HG03378 (cell line): Measurements from ENCODE around the gene BCKDHA.
"Not testable (repeated sequence)": the region's sequence is repeated elsewhere in the genome, so short reads cannot be mapped to it uniquely, and the experiment has no call there.

ENCODE experiments used
- ATAC-seq: cut with Tn5 transposase; IDR thresholded peaks from one replicate; pipeline ENCODE4 v1.9.1; 2021; ENCODE audit warnings: mild to moderate bottlenecking, moderate library complexity; ENCODE audit not compliant: unreplicated experiment

The BCKDHA gene

GRCh38 chr19:41402010-41402409 lies 4.4 kb downstream of the BCKDHA start:
- ATAC-seq: no peak

- ATAC-seq: no peak
Observed at GRCh38 chr19:41403181-41403970, 5.8 kb downstream of the BCKDHA start.

DNA sequence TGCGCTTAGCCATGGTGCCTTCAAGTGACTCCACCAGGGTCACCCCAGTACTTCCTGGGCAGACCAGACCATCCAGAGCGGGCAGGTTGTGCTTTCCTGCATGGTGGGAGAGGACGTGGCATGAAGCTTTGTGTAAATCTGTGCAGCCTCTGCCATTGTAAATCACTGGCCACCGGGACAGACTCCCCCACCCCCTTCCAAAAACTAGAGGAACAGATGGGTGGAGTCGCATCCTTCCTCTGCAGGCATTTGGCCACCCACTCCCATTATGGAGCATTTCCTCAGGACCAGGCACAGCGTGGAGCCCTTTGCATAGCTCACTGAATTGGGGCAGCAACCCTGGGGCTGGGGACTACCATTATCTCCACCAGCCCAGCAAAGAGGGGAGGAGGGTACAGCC lies 8.2 kb downstream of the BCKDHA start:
- ATAC-seq: no peak

GRCh38 chr19:41407271-41407670 lies 9.7 kb downstream of the BCKDHA start:
- no peak for ATAC-seq

GRCh38 chr19:41408256-41408655 lies 10.6 kb downstream of the BCKDHA start:
- ATAC-seq: no peak

DNA sequence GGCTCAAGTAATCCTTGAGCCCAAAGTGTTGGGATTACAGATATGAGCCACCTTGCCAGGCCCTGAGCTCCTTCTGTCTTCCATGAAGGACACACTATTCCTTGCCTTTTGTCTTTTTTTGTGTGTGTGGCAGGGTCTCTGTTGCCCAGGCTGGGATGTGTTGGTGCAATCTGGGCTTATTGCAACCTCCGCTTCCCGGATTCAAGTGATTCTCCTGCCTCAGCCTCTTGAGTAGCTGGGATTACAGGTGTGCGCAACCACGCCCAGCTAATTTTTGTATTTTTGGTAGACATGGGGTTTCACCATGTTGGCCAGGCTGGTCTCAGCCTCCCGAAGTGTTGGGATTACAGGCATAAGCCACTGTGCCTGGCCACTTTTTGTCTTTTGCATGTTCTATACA lies 11.2 kb downstream of the BCKDHA start:
- not testable (repeated sequence) for ATAC-seq

DNA sequence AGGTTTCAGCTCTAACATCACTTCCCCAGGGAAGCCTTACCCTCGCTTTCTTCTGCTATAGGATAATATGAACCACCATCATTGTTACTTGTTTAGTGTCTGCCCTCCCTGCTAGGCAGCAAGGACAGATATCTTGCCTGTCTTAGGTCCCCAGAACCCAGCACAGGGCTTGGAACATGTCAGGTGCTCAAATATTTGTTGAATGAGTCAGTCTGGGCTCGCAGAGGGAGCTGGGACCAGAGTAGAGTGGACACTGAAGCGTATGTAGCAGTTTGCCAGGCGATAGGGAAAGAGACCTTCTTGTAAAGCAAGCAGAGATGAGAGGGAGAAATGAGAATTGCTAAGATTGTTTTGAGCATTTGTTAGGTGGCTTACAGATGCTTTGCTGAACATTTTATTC lies 11.7 kb downstream of the BCKDHA start:
- ATAC-seq: no peak

- ATAC-seq: no peak
Observed at GRCh38 chr19:41410336-41411054, 12.9 kb downstream of the BCKDHA start.

- ATAC-seq: no peak
Observed at GRCh38 chr19:41411100-41411967, 13.7 kb downstream of the BCKDHA start.

- ATAC-seq: no peak
Observed at GRCh38 chr19:41411968-41412265, 14.3 kb downstream of the BCKDHA start.

GRCh38 chr19:41412953-41413352 lies 15.3 kb downstream of the BCKDHA start:
- ATAC-seq: no peak

- no peak for ATAC-seq
Observed at GRCh38 chr19:41413947-41414346, 16.3 kb downstream of the BCKDHA start.

DNA sequence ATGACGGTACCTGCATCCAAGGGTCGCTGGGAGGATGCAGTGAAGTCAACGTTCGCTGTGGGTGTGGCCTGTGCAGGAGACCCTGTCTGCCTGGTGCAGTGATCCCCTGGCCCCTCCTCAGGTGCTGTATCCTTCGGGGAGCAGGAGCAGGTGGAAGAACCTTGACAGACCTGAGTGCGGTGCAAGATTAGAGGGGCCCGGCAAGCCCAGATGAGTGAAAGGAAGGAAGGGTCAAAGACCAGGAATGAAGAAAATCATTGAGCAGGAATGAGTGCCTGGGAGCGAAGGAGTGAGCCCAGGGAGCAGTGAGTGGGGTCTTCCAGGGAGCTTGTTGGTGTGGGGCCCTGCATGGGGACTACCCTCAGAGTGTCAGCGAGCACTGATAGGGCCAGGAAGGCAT lies 16.8 kb downstream of the BCKDHA start:
- no peak for ATAC-seq

DNA sequence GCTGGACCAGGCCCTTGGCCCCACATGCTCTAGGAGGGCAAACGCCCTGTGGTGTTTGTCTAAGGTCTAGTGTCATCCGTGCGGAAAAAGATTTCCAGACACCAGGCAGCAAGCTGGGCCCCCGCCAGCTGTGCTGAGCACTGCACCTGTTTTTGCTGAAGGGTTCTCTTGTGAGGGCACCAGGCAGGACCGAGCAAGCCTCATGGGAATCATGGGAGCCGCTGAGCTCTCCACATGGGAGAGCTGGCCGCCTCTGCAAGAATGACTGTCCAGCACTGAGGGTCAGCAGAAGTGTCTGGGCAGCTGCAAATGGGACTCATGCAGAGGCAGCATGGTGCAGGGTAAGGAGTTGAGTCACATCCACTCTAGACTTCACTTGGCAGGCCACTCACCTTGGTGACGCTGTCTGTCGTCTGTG lies 17.5 kb downstream of the BCKDHA start:
- no peak for ATAC-seq

- ATAC-seq: no peak
Observed at GRCh38 chr19:41416194-41416674, 18.6 kb downstream of the BCKDHA start.

DNA sequence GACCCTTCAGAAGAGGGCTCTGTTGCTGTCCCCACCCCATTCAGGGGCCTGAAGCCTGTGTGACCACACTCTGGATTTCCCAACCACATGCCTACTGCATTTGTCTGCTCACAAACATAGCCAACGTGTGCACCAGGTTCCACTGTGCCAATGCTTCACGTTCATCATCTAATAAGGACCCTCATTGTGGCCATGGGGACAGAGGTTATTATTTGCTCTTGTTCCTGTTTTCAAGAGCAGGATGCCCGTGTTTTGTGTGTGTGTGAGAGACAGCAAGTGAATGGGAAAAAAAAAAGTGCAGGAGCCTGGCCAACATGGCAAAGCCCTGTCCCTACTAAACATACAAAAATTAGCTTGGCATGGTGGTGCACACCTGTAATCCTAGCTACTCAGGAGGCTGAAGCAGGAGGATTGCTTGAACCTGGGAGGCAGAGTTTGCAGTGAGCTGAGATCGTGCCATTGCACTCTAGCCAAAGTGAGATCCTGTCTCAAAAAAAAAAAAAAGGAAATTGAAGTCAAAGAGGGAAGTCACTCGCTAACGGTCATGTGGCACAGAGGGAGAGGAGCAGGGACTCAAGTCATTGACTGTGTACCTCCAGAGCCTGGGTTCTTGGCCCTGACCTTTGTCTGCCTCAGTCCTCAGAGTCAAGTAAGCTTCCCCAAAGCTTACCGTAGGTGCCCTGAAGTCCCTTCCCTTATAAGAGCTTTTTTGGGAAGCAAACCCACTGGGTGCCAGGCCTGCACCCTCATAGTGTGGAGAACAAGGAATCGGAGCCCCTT lies 22.7 kb downstream of the BCKDHA start:
- no peak for ATAC-seq

DNA sequence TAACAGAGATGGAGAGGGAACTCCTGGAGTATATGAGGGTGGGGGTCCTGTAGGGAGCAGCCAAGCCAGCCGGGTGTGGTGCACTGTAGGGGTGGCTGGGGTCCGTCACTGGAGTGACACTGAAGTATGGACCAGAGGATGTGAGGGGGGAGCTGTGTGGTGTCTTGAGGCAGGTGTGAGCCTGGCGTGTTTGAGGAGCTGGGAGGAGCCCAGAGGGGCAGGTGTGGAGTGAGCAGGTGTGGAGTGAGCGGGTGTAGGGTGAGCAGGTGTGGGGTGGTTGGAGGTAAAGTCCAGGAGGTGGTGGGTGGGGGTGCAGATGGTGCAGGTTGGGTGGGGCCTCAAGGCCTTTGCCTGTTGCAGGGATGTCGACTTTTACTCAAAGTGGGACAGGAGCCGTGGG lies 23.7 kb downstream of the BCKDHA start:
- ATAC-seq: no peak

DNA sequence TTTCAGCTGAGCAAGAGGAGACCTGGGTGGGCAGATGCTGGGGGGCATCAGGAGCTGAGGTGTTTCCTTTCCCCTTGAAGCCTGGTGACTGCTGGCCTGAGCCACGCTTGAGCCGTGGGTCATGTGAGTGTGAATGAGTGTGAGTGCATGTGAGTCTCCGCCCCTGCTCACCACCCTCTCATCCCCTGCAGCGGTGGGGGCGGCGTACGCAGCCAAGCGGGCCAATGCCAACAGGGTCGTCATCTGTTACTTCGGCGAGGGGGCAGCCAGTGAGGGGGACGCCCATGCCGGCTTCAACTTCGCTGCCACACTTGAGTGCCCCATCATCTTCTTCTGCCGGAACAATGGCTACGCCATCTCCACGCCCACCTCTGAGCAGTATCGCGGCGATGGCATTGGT lies 24.4 kb downstream of the BCKDHA start:
- ATAC-seq: no peak

DNA sequence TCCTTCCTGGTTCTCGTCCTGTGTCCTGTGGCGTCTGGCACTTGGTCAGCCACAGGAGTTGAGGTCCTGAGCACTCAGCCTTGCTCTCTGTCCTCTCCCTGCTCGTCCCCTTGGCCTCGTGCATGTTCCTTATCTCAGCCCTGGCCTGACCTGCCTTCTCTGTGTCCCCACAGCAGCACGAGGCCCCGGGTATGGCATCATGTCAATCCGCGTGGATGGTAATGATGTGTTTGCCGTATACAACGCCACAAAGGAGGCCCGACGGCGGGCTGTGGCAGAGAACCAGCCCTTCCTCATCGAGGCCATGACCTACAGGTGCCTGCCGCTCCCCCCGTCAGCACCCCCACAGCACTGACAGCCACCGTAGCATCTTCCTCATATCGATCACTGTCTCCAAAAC lies 24.8 kb downstream of the BCKDHA start:
- ATAC-seq: no peak

GRCh38 chr19:41422955-41423354 lies 25.3 kb downstream of the BCKDHA start:
- ATAC-seq: no peak
